Psoas muscle (tissue), 8 donors: ENCODE data around the gene TAB3. TPM values are rescaled to one million over a fixed set of nuclear protein-coding genes. Genes with fewer than 3 reads are reported as not detected.

Source experiments
- ATAC-seq, 4 donors: fragments of 200-7000 bp; cut with Tn5 transposase; one replicate each; pipeline ENCODE4 v1.9.1; 2020; ENCODE audit warnings: moderate library complexity in 3 of 4, mild to moderate bottlenecking in 2 of 4
- DNase-seq, 2 donors: peaks; one replicate each; pipeline ENCODE4 v3.0.0-alpha.2; 2020
- H3K27ac ChIP-seq: fragments of 200-600 bp; one replicate; pipeline ENCODE4 v1.8.0; 2022
- H3K27me3 ChIP-seq, 3 donors: fragments of 200-600 bp in 1 of 3; one replicate each; pipeline versions ENCODE4 v1.6.1 to v1.8.0; 2013 to 2022; ENCODE audit warnings: low read length in 2 of 3, mild to moderate bottlenecking in 2 of 3, moderate library complexity in 1 of 3; ENCODE audit not compliant: insufficient read depth in 3 of 3
- H3K36me3 ChIP-seq, 2 donors: fragments of 200-600 bp in 1 of 2; one replicate each; pipeline versions ENCODE4 v1.6.1 to v1.8.0; 2013 to 2022; ENCODE audit warnings: low read depth in 1 of 2, mild to moderate bottlenecking in 1 of 2, moderate library complexity in 1 of 2; ENCODE audit not compliant: insufficient read depth in 1 of 2
- H3K4me1 ChIP-seq: fragments of 200-600 bp; one replicate; pipeline ENCODE4 v1.8.0; 2022
- H3K4me3 ChIP-seq: fragments of 200-600 bp; one replicate; pipeline ENCODE4 v1.8.0; 2022; ENCODE audit warnings: mild to moderate bottlenecking
- H3K9me3 ChIP-seq: fragments of 200-600 bp; one replicate; pipeline ENCODE4 v1.8.0; 2022
- WGBS, 3 donors: extraction: QIAGEN DNeasy Blood & Tissue Kit; methylation state at CpG; one replicate each; pipeline versions ENCODE4 v1.1.6 to v1.1.7; 2013; 5-methylcytosine and 5-hydroxymethylcytosine counted together
- intact Hi-C, 2 donors: fragments of 100-400 bp; cut with DNase I; formaldehyde crosslinking; loops; one replicate each; pipeline versions ENCODE4 v1.11.0 to v1.14.2; 2022
- polyA plus RNA-seq, 3 donors: library from polyadenylated mRNA; stranded (reverse); fragments of 200-250 nt; gene quantifications; one replicate each; pipeline ENCODE4 v1.2.3, GENCODE V29; 2013
- total RNA-seq, 4 donors: library from RNA; stranded (reverse); fragmentation: NEBNext Ultra II Directional in 2 of 4; extraction: Animal tissue kit (Norgen Biotek cat#: 25700) in 2 of 4; gene quantifications; one replicate each; pipeline versions ENCODE4 v1.2.1 to v1.2.4, GENCODE V29; 2021 to 2023
- TF ChIP-seq, protein P1 (sequence below): fragments of 200-600 bp; IDR thresholded peaks from one replicate; pipeline ENCODE4 v1.8.0; 2022; ENCODE audit warnings: antibody characterized with exemption
- donor health status: healthy with polysubstance abuse.
- donor health status: DM: no; HTN: no; CAD: no; lungs with moderate emphysema.
- donor health status: Bipolar disorder and iron deficiency.
- donor health status: healthy.
- donor health status: DM: yes; HTN: yes; CAD: no.
- donor health status: DM: no; HTN: no; CAD: no.
- donor health status: DM: no; HTN: no; CAD: no.
- donor health status: DM: yes; HTN: yes; CAD: no.

Gene TAB3
- total and polyA plus RNA-seq, 7 donors: 4.9 to 15.7 (median 12.3) TPM

DNA sequence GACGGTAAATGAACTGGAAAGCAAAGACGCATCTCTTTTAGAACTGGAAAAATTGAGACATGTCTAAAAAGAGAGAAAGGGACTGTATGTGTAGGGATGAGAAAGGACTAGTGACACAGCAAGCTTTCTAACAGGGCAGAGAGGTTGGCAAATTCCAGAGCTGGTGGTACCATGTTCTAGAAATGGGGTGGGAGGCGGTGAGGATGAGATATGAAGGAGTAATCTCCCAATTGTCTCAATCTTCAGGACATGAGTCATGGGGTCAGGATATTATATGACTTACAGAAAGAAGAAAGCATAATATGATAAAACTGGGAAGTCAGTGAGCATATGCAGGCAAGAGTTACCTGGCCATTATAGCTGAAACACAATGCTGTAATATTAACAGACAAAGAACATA is 14.2 kb downstream of the TAB3 start:
- ATAC-seq: no peak
- TF ChIP-seq, protein P1, sequence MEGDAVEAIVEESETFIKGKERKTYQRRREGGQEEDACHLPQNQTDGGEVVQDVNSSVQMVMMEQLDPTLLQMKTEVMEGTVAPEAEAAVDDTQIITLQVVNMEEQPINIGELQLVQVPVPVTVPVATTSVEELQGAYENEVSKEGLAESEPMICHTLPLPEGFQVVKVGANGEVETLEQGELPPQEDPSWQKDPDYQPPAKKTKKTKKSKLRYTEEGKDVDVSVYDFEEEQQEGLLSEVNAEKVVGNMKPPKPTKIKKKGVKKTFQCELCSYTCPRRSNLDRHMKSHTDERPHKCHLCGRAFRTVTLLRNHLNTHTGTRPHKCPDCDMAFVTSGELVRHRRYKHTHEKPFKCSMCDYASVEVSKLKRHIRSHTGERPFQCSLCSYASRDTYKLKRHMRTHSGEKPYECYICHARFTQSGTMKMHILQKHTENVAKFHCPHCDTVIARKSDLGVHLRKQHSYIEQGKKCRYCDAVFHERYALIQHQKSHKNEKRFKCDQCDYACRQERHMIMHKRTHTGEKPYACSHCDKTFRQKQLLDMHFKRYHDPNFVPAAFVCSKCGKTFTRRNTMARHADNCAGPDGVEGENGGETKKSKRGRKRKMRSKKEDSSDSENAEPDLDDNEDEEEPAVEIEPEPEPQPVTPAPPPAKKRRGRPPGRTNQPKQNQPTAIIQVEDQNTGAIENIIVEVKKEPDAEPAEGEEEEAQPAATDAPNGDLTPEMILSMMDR: no peak
- 70 to 86% (median 74%) methylated on average over 3 of the region's 3 CpGs for WGBS, 3 donors
- Histone ChIP-seq H3K36me3 (peaks cover 0 to 8% of the 10 kb centered on the region in 2 donors), H3K27ac (no peak overlapping the region), H3K4me1 (no peaks in the 10 kb centered on the region), H3K9me3 (no peaks in the 10 kb centered on the region), H3K4me3 (no peak overlapping the region), H3K27me3 (no peaks in the 10 kb centered on the region)
- intact Hi-C loops: loop anchor here in 1 of 2 donors (5.0 kb wide), 1 partner anchor 1802 kb away; no protein-coding TSS in a partner anchor
- DNase-seq: no peak

DNA sequence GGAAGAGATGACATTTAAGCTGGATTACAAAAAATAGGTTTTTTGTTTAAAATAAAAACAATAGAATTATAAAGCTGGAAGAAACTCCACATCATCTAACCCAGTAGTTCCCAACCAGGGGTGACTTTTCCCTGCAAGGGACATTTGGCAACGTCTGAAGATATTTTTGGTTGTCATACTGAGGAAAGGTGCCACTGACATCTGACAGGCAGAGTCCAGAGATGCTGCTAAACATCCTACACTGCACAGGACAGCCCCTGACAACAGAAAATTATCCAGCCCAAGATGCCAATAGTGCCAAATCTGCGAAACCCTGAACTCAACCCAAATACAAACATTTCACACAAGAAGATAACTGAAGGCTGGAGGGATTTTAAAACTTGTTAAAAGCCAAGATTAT is 18.5 kb downstream of the TAB3 start:
- Histone ChIP-seq H3K36me3 (peaks cover 0 to 16% of the 10 kb centered on the region in 2 donors), H3K27ac (no peak overlapping the region), H3K4me3 (no peak overlapping the region), H3K4me1 (no peaks in the 10 kb centered on the region), H3K27me3 (no peaks in the 10 kb centered on the region), H3K9me3 (no peaks in the 10 kb centered on the region)
- TF ChIP-seq, protein P1: no peak
- ATAC-seq (no peak), DNase-seq (no peak)
- intact Hi-C loops: loop anchor here in 1 of 2 donors (5.0 kb wide), 1 partner anchor 1807 kb away; no protein-coding TSS in a partner anchor
- whole genome bisulfite sequencing, 3 donors: 41 to 66% (median 54%) methylated on average over 2 of the region's 2 CpGs

DNA sequence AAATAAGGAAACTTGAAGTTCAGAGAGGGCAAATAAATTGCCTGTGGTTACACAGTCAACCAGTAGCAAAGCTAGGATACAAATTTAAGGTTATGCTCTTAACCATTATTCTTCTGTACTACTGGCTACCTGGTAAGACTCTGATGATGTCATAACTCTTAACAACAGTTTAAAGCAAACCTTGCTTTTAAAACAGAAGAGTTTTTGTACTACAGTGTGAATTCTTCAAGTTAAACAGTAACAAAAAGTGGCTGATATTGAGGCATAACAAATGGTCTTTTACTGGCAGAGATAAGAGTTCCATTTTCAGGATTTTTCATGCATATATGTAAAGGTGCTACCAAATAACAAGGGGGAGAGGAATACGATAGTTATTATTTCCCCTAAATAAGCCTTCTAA is 23.4 kb downstream of the TAB3 start:
- Histone ChIP-seq H3K27me3 (no peaks in the 10 kb centered on the region), H3K4me1 (no peaks in the 10 kb centered on the region), H3K36me3 (peaks cover 0 to 7% of the 10 kb centered on the region in 2 donors), H3K4me3 (no peak overlapping the region), H3K27ac (no peak overlapping the region), H3K9me3 (no peaks in the 10 kb centered on the region)
- ATAC-seq (no peak), DNase-seq (no peak)
- TF ChIP-seq, protein P1: no peak
- WGBS, 3 donors: 88 to 98% (median 96%) methylated on average over 1 of the region's 1 CpG
- intact Hi-C loops: no loop called here

DNA sequence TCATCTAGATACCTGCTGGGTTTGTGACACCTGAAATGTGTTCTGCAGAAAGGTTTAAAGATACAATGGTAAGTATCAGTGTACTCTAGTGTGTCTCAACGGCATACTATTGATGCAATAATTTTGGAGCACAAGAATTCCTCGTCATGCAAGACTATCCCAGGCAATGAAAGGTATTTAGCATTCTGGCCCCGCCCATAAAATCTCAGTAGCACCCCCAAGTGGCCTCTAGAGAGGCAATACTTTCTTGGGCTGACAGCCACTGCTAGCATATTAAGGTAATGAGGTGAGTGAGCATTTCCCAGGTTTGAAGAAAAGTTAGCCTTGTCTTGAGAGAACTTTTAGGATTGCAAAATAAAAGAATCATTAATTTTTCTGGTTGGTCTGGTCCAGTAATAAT is 24.0 kb downstream of the TAB3 start:
- Histone ChIP-seq H3K9me3 (no peaks in the 10 kb centered on the region), H3K27ac (no peak overlapping the region), H3K4me3 (no peak overlapping the region), H3K27me3 (no peaks in the 10 kb centered on the region), H3K4me1 (no peaks in the 10 kb centered on the region), H3K36me3 (peaks cover 0 to 7% of the 10 kb centered on the region in 2 donors)
- no peak for DNase-seq
- WGBS, 3 donors: 36 to 79% (median 77%) methylated on average over 3 of the region's 3 CpGs
- TF ChIP-seq, protein P1: no peak
- intact Hi-C loops: no loop called here
- ATAC-seq: no peak

DNA sequence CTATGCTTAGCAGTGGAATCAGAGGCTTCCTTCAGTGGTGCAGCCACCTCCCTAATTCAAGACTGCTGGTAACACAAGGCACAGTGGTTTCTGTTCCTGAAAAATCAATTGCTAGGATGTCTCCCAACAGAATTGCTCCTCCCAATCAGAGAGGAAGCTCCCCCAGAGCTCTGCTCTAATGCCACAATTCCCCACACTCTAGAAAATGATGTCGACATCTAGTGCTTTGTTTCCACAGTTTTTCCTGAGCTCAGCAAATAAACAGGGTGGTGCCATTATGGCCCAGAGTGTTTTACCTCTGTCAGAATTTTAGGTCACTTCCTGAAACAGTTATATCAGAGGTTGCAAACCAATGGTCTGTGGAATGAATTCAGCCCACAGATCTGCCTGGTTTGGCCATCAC is 24.7 kb downstream of the TAB3 start:
- Histone ChIP-seq H3K9me3 (no peaks in the 10 kb centered on the region), H3K4me1 (no peaks in the 10 kb centered on the region), H3K27me3 (no peaks in the 10 kb centered on the region), H3K4me3 (no peak overlapping the region), H3K36me3 (peaks cover 0 to 7% of the 10 kb centered on the region in 2 donors), H3K27ac (no peak overlapping the region)
- peak in 1 of 4 donors; percentile 21 for ATAC-seq
- no peak for DNase-seq
- 56 to 77% (median 70%) methylated on average over 1 of the region's 1 CpG for WGBS, 3 donors
- TF ChIP-seq, protein P1: no peak
- intact Hi-C loops: no loop called here
